Keratinocyte (primary cell): Measurements from ENCODE around the gene GALNT7. TPM values are rescaled to one million over a fixed set of nuclear protein-coding genes. Genes with fewer than 3 reads are reported as not detected.

Experiments used
- DNase-seq: peaks from one replicate; pipeline ENCODE4 v3.0.0-alpha.2; 2011; ENCODE audit warnings: low read depth, missing footprints, low spot score
- FAIRE-seq: peaks from 2 replicates; lab custom pipeline; 2011; peaks lifted over from hg19 to GRCh38; lab: Jason Lieb, UNC
- H2AFZ ChIP-seq: 2 replicates; pipeline ENCODE4 v1.6.0; 2012; ENCODE audit warnings: low read length, control low read depth, inconsistent platforms; ENCODE audit not compliant: control insufficient read depth
- H3K27ac ChIP-seq: 2 replicates; pipeline ENCODE4 v1.5.1; 2011; ENCODE audit warnings: low read length; ENCODE audit not compliant: control insufficient read depth, insufficient read depth
- H3K27me3 ChIP-seq: 3 replicates; pipeline ENCODE4 v1.6.0; 2011; ENCODE audit warnings: low read length; ENCODE audit not compliant: control insufficient read depth, insufficient read depth; ENCODE audit errors: extremely low read depth
- H3K36me3 ChIP-seq, 2 experiments: 2 replicates in 1 of 2; 3 replicates in 1 of 2; pipeline ENCODE4 v1.5.1; 2011; ENCODE audit warnings: low read length in 2 of 2, mild to moderate bottlenecking in 1 of 2; ENCODE audit not compliant: control insufficient read depth in 2 of 2, insufficient read depth in 2 of 2; ENCODE audit errors: extremely low read depth in 1 of 2
- H3K4me1 ChIP-seq: 3 replicates; pipeline ENCODE4 v1.5.1; 2011; ENCODE audit warnings: low read length; ENCODE audit not compliant: control insufficient read depth, insufficient read depth; ENCODE audit errors: extremely low read depth
- H3K4me2 ChIP-seq: 3 replicates; pipeline ENCODE4 v1.6.0; 2011; ENCODE audit warnings: low read depth, low read length; ENCODE audit not compliant: control insufficient read depth, insufficient read depth; ENCODE audit errors: extremely low read depth
- H3K4me3 ChIP-seq, 3 experiments: fragments of 200-600 bp in 1 of 3; sonication (generic) in 1 of 3; 2 replicates in 2 of 3; 3 replicates in 1 of 3; pipeline ENCODE4 v1.5.1; 2011 to 2016; ENCODE audit warnings: low read length in 3 of 3, mild to moderate bottlenecking in 3 of 3, control low read depth in 2 of 3, inconsistent platforms in 1 of 3, low read depth in 1 of 3, mixed read lengths in 1 of 3, mixed run types in 1 of 3, moderate library complexity in 1 of 3; ENCODE audit not compliant: control insufficient read depth in 2 of 3, insufficient read depth in 2 of 3; ENCODE audit errors: extremely low read depth in 1 of 3
- H3K79me2 ChIP-seq: 2 replicates; pipeline ENCODE4 v1.6.0; 2012; ENCODE audit warnings: low read length; ENCODE audit not compliant: control insufficient read depth, insufficient read depth
- H3K9ac ChIP-seq: 3 replicates; pipeline ENCODE4 v1.6.0; 2011; ENCODE audit warnings: low read length; ENCODE audit not compliant: control insufficient read depth, insufficient read depth; ENCODE audit errors: extremely low read depth
- H3K9me1 ChIP-seq: 3 replicates; pipeline ENCODE4 v1.6.0; 2011; ENCODE audit warnings: low read length; ENCODE audit not compliant: control insufficient read depth, insufficient read depth; ENCODE audit errors: extremely low read depth
- H3K9me3 ChIP-seq: 2 replicates; pipeline ENCODE4 v1.5.1; 2012; ENCODE audit warnings: low read depth, low read length; ENCODE audit not compliant: control insufficient read depth
- H4K20me1 ChIP-seq: 3 replicates; pipeline ENCODE4 v1.6.0; 2011; ENCODE audit warnings: low read length; ENCODE audit not compliant: control insufficient read depth, insufficient read depth; ENCODE audit errors: extremely low read depth
- CTCF ChIP-seq, 3 experiments: IDR thresholded peaks in 1 of 3; conservative IDR thresholded peaks in 1 of 3; optimal IDR thresholded peaks in 1 of 3; 2 replicates in 2 of 3; 3 replicates in 1 of 3; pipeline versions ENCODE3 to v1.5.1; 2011; ENCODE audit warnings: low read length in 3 of 3, mild to moderate bottlenecking in 3 of 3, moderate library complexity in 2 of 3, control low read depth in 1 of 3, inconsistent platforms in 1 of 3; ENCODE audit not compliant: insufficient read depth in 2 of 3; ENCODE audit errors: extremely low read depth in 1 of 3
- EZH2 ChIP-seq: IDR thresholded peaks from one replicate; pipeline ENCODE4 v1.6.1; 2012; ENCODE audit warnings: inconsistent platforms, mild to moderate bottlenecking, low read length, moderate library complexity
- dilution Hi-C: fragments of 300-500 bp; cut with MboI; formaldehyde crosslinking; loops from one replicate; pipeline ENCODE4 v1.7.0; 2020; ENCODE audit warnings: low sequenced_read_pairs; ENCODE audit not compliant: extremely low pct_ligation_motif_present
- polyA plus RNA-seq, 5 experiments: library from polyadenylated mRNA; depleted of rRNA in 3 of 5; stranded (reverse) in 3 of 5; stranded (forward) in 1 of 5; unstranded in 1 of 5; fragments of >200 nt; gene quantifications; 1 replicate in 1 of 5; 2 replicates in 3 of 5; 3 replicates in 1 of 5; pipeline versions ENCODE4 v1.2.1 to v1.2.3, GENCODE V29; 2011 to 2012; ENCODE audit warnings: missing spikeins in 2 of 5, low read depth in 1 of 5, low replicate concordance in 1 of 5

GALNT7 gene
- polyA plus RNA-seq, 1 donor (not counting 4 experiments of a cell fraction or from before 2014, with no cell fraction given): 28.8 TPM

DNA sequence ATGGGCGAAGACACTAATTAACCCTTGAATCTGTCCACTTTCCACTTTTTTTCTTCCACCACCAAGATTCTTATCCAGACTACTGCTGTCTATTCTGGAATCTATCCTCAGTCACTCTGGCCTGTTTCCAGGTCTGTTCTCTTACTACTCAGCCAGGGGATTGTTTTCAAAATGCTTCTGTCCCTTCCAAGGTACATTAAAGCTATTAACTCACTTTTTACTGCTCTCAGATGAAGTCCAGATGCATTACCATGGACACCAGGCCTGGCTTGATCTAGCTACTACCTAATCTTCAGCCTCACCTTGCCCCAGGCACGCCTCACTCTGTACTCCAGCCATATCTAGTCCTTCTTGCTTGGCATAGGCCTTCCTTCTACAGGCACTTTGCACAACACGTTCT is 66.4 kb downstream of the GALNT7 start:
- Histone ChIP-seq H3K4me3 (no peak overlapping the region), H3K27me3 (no peaks in the 10 kb centered on the region), H3K4me1 (peaks cover 3% of the 10 kb centered on the region), H3K9ac (no peak overlapping the region), H3K79me2 (no peaks in the 10 kb centered on the region), H2AFZ (no peak overlapping the region), H3K27ac (no peak overlapping the region), H3K9me3 (no peaks in the 10 kb centered on the region), H3K4me2 (no peak overlapping the region), H3K36me3 (no peaks in the 10 kb centered on the region), H4K20me1 (no peaks in the 10 kb centered on the region), H3K9me1 (peaks cover 2% of the 10 kb centered on the region)
- dilution Hi-C loops: no loop called here
- DNase-seq: no peak
- no peak for FAIRE-seq
- TF ChIP-seq EZH2: no peak
- TF ChIP-seq CTCF (optimal IDR thresholded peaks at IDR 0.05 in 1 of 3, IDR thresholded peaks at IDR 0.05 in 1 of 3, conservative IDR thresholded peaks at IDR 0.05 in 1 of 3; ENCODE audit: extremely low read depth in 1 of 3, insufficient read depth in 2 of 3, low read length in 3 of 3): no peak

DNA sequence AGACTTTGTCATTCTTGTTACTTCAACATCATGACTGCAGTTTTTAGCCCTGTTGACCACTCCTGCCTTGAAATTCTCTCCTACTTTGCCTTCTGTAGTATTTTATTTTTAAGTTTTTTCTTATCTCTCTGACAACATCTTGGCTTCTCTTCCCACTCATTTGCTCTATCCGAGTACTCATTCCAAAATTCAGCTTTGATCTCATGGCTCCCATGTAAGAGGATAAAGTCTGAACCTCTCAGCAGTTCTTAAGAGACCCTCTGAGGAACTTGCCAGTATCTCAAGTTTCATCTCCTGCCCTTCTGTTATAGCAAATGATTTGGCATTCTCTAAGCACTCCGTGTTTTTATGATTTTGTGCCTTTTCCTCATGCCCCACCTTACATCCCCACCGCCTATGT is 67.7 kb downstream of the GALNT7 start:
- Histone ChIP-seq H3K4me2 (no peak overlapping the region), H3K9ac (no peak overlapping the region), H2AFZ (no peak overlapping the region), H3K36me3 (no peaks in the 10 kb centered on the region), H3K9me3 (no peaks in the 10 kb centered on the region), H3K9me1 (peaks cover 2% of the 10 kb centered on the region), H3K4me3 (no peak overlapping the region), H3K79me2 (no peaks in the 10 kb centered on the region), H3K27ac (no peak overlapping the region), H4K20me1 (no peaks in the 10 kb centered on the region), H3K27me3 (no peaks in the 10 kb centered on the region), H3K4me1 (peaks cover 3% of the 10 kb centered on the region)
- dilution Hi-C loops: no loop called here
- DNase-seq (no peak), FAIRE-seq (no peak)
- TF ChIP-seq CTCF (optimal IDR thresholded peaks at IDR 0.05 in 1 of 3, IDR thresholded peaks at IDR 0.05 in 1 of 3, conservative IDR thresholded peaks at IDR 0.05 in 1 of 3; ENCODE audit: extremely low read depth in 1 of 3, insufficient read depth in 2 of 3, low read length in 3 of 3) (no peak), EZH2 (no peak)
